ENCODE data around the gene CAMK2D.

Gene CAMK2D

DNA sequence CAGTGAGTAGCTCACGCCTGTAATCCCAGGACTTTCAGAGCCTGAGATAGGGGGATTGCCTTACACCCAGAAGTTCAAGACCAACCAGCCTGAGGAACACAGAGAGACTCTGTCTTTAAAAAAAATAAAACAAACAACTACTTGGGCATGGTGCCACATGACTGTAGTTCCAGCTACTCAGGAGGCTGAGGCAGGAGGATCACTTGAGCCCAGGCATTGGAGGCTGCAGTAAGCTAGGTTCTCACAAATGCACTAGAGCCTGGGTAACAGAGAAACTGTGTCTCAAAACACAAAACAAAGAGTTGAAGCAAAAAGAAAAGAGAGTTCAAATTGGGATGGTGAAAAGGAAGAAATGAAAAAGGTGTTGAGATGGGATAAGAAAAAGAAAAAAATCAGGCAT lies 10.8 kb downstream of the CAMK2D start:
- Histone ChIP-seq H3K4me1 (ENCODE audit: control insufficient read depth in 1 of 2, insufficient read depth in 1 of 2, low read depth in 1 of 2, low read length in 1 of 2) (no peaks in the 10 kb centered on the region), H3K9me3 (no peaks in the 10 kb centered on the region), H3K27me3 (peaks cover 2% of the 10 kb centered on the region), H3K4me3 (ENCODE audit: low read depth in 1 of 2, low read length in 1 of 2) (no peak overlapping the region), H3K27ac (no peak overlapping the region), H3K36me3 (no peaks in the 10 kb centered on the region)
- TF ChIP-seq CTCF (IDR thresholded peaks at IDR 0.05) = no peak

- no peak overlapping the region for H3K27ac ChIP-seq
- no peaks in the 10 kb centered on the region for H3K9me3 ChIP-seq
These were observed 11.2 kb downstream of the CAMK2D start for GRCh38 chr4:113750296-113750695.

DNA sequence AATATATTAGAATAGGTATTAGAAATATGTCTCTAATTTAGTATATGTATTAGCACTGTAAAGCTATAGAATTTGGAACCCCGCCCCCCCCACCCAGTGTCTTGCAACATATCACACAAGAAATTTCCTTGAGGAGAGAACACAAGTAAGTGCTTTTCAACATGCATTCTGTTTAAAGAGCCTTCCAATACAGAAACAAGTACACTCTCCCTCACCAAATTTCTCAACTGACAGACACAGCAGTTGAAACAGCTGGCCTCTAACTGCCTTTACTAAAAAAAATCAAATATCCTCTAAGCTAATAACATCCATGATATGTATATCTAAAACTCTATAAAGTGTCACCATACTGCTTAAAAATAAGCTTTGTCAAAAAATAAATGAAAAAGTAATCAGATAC lies 12.4 kb downstream of the CAMK2D start:
- Histone ChIP-seq H3K4me1 (ENCODE audit: control insufficient read depth in 1 of 2, insufficient read depth in 1 of 2, low read depth in 1 of 2, low read length in 1 of 2) (no peaks in the 10 kb centered on the region), H3K36me3 (no peaks in the 10 kb centered on the region), H3K4me3 (ENCODE audit: low read depth in 1 of 2, low read length in 1 of 2) (no peak overlapping the region), H3K9me3 (no peaks in the 10 kb centered on the region), H3K27me3 (no peaks in the 10 kb centered on the region), H3K27ac (no peak overlapping the region)
- TF ChIP-seq CTCF (IDR thresholded peaks at IDR 0.05) = no peak

More at GRCh38 chr4:113750296-113750695, 11.2 kb downstream of the CAMK2D start:
- no peaks in the 10 kb centered on the region for H3K36me3 ChIP-seq
- no peak overlapping the region for H3K4me3 ChIP-seq (ENCODE audit: low read depth in 1 of 2, low read length in 1 of 2)
- H3K27me3 ChIP-seq = no peaks in the 10 kb centered on the region
- TF ChIP-seq CTCF (IDR thresholded peaks at IDR 0.05) = no peak
- H3K4me1 ChIP-seq (ENCODE audit: control insufficient read depth in 1 of 2, insufficient read depth in 1 of 2, low read depth in 1 of 2, low read length in 1 of 2) = no peaks in the 10 kb centered on the region

DNA sequence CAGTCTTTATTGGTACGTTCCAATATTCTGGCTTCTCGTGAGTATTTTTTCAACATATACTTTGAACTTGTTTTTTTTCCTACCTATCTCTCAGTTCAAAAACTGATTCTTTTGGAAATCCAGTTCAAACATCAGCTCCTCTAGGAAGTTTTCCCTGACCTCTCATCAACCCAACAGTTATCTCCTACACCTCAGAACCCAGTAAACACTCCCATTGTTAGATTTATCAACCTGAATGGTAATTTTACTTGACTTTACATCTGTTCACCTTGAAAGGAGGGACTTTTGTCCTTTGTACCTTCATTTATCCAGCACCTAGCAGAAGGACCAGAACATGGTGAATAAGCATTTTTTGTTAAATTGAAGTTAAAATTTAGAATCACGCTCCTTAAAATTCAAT lies 13.6 kb downstream of the CAMK2D start:
- no peak for TF ChIP-seq CTCF (IDR thresholded peaks at IDR 0.05)
- no peaks in the 10 kb centered on the region for H3K36me3 ChIP-seq
- H3K27ac ChIP-seq = no peak overlapping the region
- no peak overlapping the region for H3K4me3 ChIP-seq (ENCODE audit: low read depth in 1 of 2, low read length in 1 of 2)
- H3K4me1 ChIP-seq (ENCODE audit: control insufficient read depth in 1 of 2, insufficient read depth in 1 of 2, low read depth in 1 of 2, low read length in 1 of 2) = no peaks in the 10 kb centered on the region
- no peaks in the 10 kb centered on the region for H3K27me3 ChIP-seq
- no peaks in the 10 kb centered on the region for H3K9me3 ChIP-seq

GRCh38 chr4:113745711-113746110 lies 15.8 kb downstream of the CAMK2D start:
- Histone ChIP-seq H3K4me1 (ENCODE audit: control insufficient read depth in 1 of 2, insufficient read depth in 1 of 2, low read depth in 1 of 2, low read length in 1 of 2) (no peaks in the 10 kb centered on the region), H3K4me3 (ENCODE audit: low read depth in 1 of 2, low read length in 1 of 2) (no peak overlapping the region), H3K27me3 (no peaks in the 10 kb centered on the region), H3K9me3 (no peaks in the 10 kb centered on the region), H3K27ac (no peak overlapping the region), H3K36me3 (no peaks in the 10 kb centered on the region)
- no peak for TF ChIP-seq CTCF (IDR thresholded peaks at IDR 0.05)

- Histone ChIP-seq H3K4me1 (ENCODE audit: control insufficient read depth in 1 of 2, insufficient read depth in 1 of 2, low read depth in 1 of 2, low read length in 1 of 2) (no peaks in the 10 kb centered on the region), H3K27me3 (no peaks in the 10 kb centered on the region), H3K27ac (no peak overlapping the region), H3K36me3 (no peaks in the 10 kb centered on the region), H3K9me3 (no peaks in the 10 kb centered on the region), H3K4me3 (ENCODE audit: low read depth in 1 of 2, low read length in 1 of 2) (no peak overlapping the region)
- TF ChIP-seq CTCF (IDR thresholded peaks at IDR 0.05) = no peak
These were observed 16.8 kb downstream of the CAMK2D start for GRCh38 chr4:113744667-113745240.
